Activated CD8-positive, alpha-beta memory T cell treated with anti-CD3 and anti-CD28 coated beads, Interleukin-2, amount 10 ng/mL, durations not matched to agents 7 days and 5 days (primary cell): ENCODE data around the gene OVCH2. TPM values are rescaled to one million over a fixed set of nuclear protein-coding genes. Genes with fewer than 3 reads are reported as not detected.
A peak's percentile ranks its signal among the peaks of the same experiment; 100 is the strongest.
"Not testable (repeated sequence)": the region's sequence is repeated elsewhere in the genome, so short reads cannot be mapped to it uniquely, and the experiment has no call there.

Source experiments
- ATAC-seq: fragments of 150-1000 bp; cut with Tn5 transposase; one replicate; pipeline ENCODE4 v1.10.0; 2021; ENCODE audit warnings: moderate library complexity
- CTCF ChIA-PET: fragments of 350-600 bp; sonication (Branson Sonifier 250); formaldehyde crosslinking; loops from one replicate; lab custom pipeline; 2021; ENCODE audit warnings: antibody characterized with exemption; lab: Charles Lee
- DNase-seq: peaks from one replicate; pipeline ENCODE4 v3.0.0-alpha.2; 2020
- H3K27ac Mint-ChIP-seq: one replicate; pipeline ENCODE4 v1.8.0; 2021; ENCODE audit warnings: mild to moderate bottlenecking, mixed read lengths
- H3K27me3 Mint-ChIP-seq: one replicate; pipeline ENCODE4 v1.8.0; 2021; ENCODE audit warnings: mixed read lengths
- H3K36me3 Mint-ChIP-seq: one replicate; pipeline ENCODE4 v1.8.0; 2021; ENCODE audit warnings: mild to moderate bottlenecking, mixed read lengths
- H3K4me1 Mint-ChIP-seq: one replicate; pipeline ENCODE4 v1.8.0; 2021; ENCODE audit warnings: mixed read lengths
- H3K4me3 Mint-ChIP-seq: one replicate; pipeline ENCODE4 v1.8.0; 2021; ENCODE audit warnings: mild to moderate bottlenecking, moderate library complexity, mixed read lengths
- H3K9me3 Mint-ChIP-seq: one replicate; pipeline ENCODE4 v1.8.0; 2022; ENCODE audit warnings: low read depth, mixed read lengths
- total RNA-seq, 2 experiments: library from RNA; stranded (reverse); gene quantifications; one replicate each; pipeline ENCODE4 v1.2.3, GENCODE V29; 2021

OVCH2 gene
- total RNA-seq, 2 experiments from 2014 or later, result not detected

GRCh38 chr11:7667460-7667859 lies 38.8 kb downstream of the OVCH2 start:
- no peak for ATAC-seq
- Mint-ChIP-seq H3K4me1 (no peaks in the 10 kb centered on the region), H3K27me3 (peaks cover 4% of the 10 kb centered on the region), H3K27ac (no peak overlapping the region), H3K9me3 (no peaks in the 10 kb centered on the region), H3K36me3 (no peaks in the 10 kb centered on the region), H3K4me3 (no peak overlapping the region)
- CTCF ChIA-PET, result interaction anchor here (1.4 to 3.5 kb wide), 2 partner anchors 10 to 154 kb away, joined by 3 to 34 read pairs; partner anchors contain the start of gene PPFIBP2
- no peak for DNase-seq

GRCh38 chr11:7666292-7666866 lies 39.9 kb downstream of the OVCH2 start:
- CTCF ChIA-PET, result interaction anchor here (1.2 to 3.5 kb wide), 18 partner anchors 9 to 387 kb away, joined by 3 to 34 read pairs (median 5); partner anchors contain the start of gene PPFIBP2
- DNase-seq (no peak), ATAC-seq (no peak)
- no peaks in the 10 kb centered on the region for H3K27me3 Mint-ChIP-seq
- H3K36me3 Mint-ChIP-seq, result no peaks in the 10 kb centered on the region
- H3K4me3 Mint-ChIP-seq, result no peak overlapping the region
- H3K27ac Mint-ChIP-seq, result no peak overlapping the region
- H3K4me1 Mint-ChIP-seq, result no peaks in the 10 kb centered on the region
- no peaks in the 10 kb centered on the region for H3K9me3 Mint-ChIP-seq

GRCh38 chr11:7665473-7666291 lies 40.6 kb downstream of the OVCH2 start:
- CTCF ChIA-PET, result interaction anchor here (0.5 to 3.5 kb wide), 31 partner anchors 8 to 568 kb away, joined by 3 to 34 read pairs (median 4); partner anchors contain the start of gene PPFIBP2
- H3K27ac Mint-ChIP-seq, result no peak overlapping the region
- no peak overlapping the region for H3K4me3 Mint-ChIP-seq
- H3K4me1 Mint-ChIP-seq, result no peaks in the 10 kb centered on the region
- H3K27me3 Mint-ChIP-seq, result no peaks in the 10 kb centered on the region
- no peaks in the 10 kb centered on the region for H3K36me3 Mint-ChIP-seq
- DNase-seq (peak; percentile 85), ATAC-seq (peak; percentile 96)
- H3K9me3 Mint-ChIP-seq, result no peaks in the 10 kb centered on the region

- ATAC-seq, result no peak
- H3K4me3 Mint-ChIP-seq, result no peak overlapping the region
- no peaks in the 10 kb centered on the region for H3K4me1 Mint-ChIP-seq
- no peak overlapping the region for H3K27ac Mint-ChIP-seq
- no peak for DNase-seq
- no peaks in the 10 kb centered on the region for H3K27me3 Mint-ChIP-seq
- no peaks in the 10 kb centered on the region for H3K9me3 Mint-ChIP-seq
- CTCF ChIA-PET, result interaction anchor here (0.7 to 3.5 kb wide), 23 partner anchors 7 to 568 kb away, joined by 3 to 34 read pairs (median 4); partner anchors contain the start of gene PPFIBP2
- no peaks in the 10 kb centered on the region for H3K36me3 Mint-ChIP-seq
Observed at GRCh38 chr11:7664867-7665266, 41.4 kb downstream of the OVCH2 start.

- H3K27me3 Mint-ChIP-seq, ATAC-seq, CTCF ChIA-PET, H3K36me3 Mint-ChIP-seq, H3K9me3 Mint-ChIP-seq, H3K4me1 Mint-ChIP-seq, H3K27ac Mint-ChIP-seq, H3K4me3 Mint-ChIP-seq, DNase-seq: not testable (repeated sequence)
Observed at GRCh38 chr11:7663531-7663930, 42.7 kb downstream of the OVCH2 start.

- peak; percentile 76 for ATAC-seq
- Mint-ChIP-seq H3K27ac (no peak overlapping the region), H3K4me1 (no peaks in the 10 kb centered on the region), H3K36me3 (no peaks in the 10 kb centered on the region), H3K4me3 (no peak overlapping the region), H3K27me3 (no peaks in the 10 kb centered on the region), H3K9me3 (no peaks in the 10 kb centered on the region)
- CTCF ChIA-PET, result interaction anchor here (0.8 to 3.8 kb wide), 15 partner anchors 8 to 215 kb away, joined by 3 to 38 read pairs (median 4); partner anchors contain the start of gene PPFIBP2
- DNase-seq, result peak; percentile 54
Observed at GRCh38 chr11:7657306-7658025, 48.8 kb downstream of the OVCH2 start.

- Mint-ChIP-seq H3K4me3 (no peak overlapping the region), H3K27ac (no peak overlapping the region), H3K4me1 (no peaks in the 10 kb centered on the region), H3K9me3 (no peaks in the 10 kb centered on the region), H3K36me3 (no peaks in the 10 kb centered on the region), H3K27me3 (no peaks in the 10 kb centered on the region)
- ATAC-seq (no peak), DNase-seq (peak; percentile 22)
- CTCF ChIA-PET, result interaction anchor here (0.8 to 3.8 kb wide), 12 partner anchors 8 to 215 kb away, joined by 3 to 38 read pairs (median 4); partner anchors contain the start of gene PPFIBP2
Observed at GRCh38 chr11:7656704-7657103, 49.6 kb downstream of the OVCH2 start.

- Mint-ChIP-seq H3K9me3 (no peaks in the 10 kb centered on the region), H3K4me3 (no peak overlapping the region), H3K27ac (no peak overlapping the region), H3K36me3 (no peaks in the 10 kb centered on the region), H3K4me1 (no peaks in the 10 kb centered on the region), H3K27me3 (no peaks in the 10 kb centered on the region)
- ATAC-seq, result no peak
- CTCF ChIA-PET, result interaction anchor here (1.5 to 3.8 kb wide), 2 partner anchors 10 to 143 kb away, joined by 4 to 38 read pairs; partner anchors contain the start of gene PPFIBP2
- DNase-seq, result no peak
Observed at GRCh38 chr11:7655253-7656217, 50.7 kb downstream of the OVCH2 start.

- no peak for ATAC-seq
- no peaks in the 10 kb centered on the region for H3K27me3 Mint-ChIP-seq
- DNase-seq, result no peak
- no peaks in the 10 kb centered on the region for H3K9me3 Mint-ChIP-seq
- H3K36me3 Mint-ChIP-seq, result no peaks in the 10 kb centered on the region
- H3K27ac Mint-ChIP-seq, result no peak overlapping the region
- no peak overlapping the region for H3K4me3 Mint-ChIP-seq
- no peaks in the 10 kb centered on the region for H3K4me1 Mint-ChIP-seq
- CTCF ChIA-PET, result interaction anchor here (0.8 to 3.8 kb wide), 2 partner anchors 40 to 142 kb away, joined by 3 to 38 read pairs; partner anchors contain the start of gene PPFIBP2
Observed at GRCh38 chr11:7654195-7654705, 52.0 kb downstream of the OVCH2 start.

GRCh38 chr11:7651700-7652099 lies 54.6 kb downstream of the OVCH2 start:
- H3K36me3 Mint-ChIP-seq, result no peaks in the 10 kb centered on the region
- H3K4me3 Mint-ChIP-seq, result no peak overlapping the region
- no peaks in the 10 kb centered on the region for H3K9me3 Mint-ChIP-seq
- ATAC-seq, result no peak
- CTCF ChIA-PET, result no interaction called here
- DNase-seq, result no peak
- no peak overlapping the region for H3K27ac Mint-ChIP-seq
- H3K4me1 Mint-ChIP-seq, result no peaks in the 10 kb centered on the region
- H3K27me3 Mint-ChIP-seq, result no peaks in the 10 kb centered on the region

GRCh38 chr11:7651140-7651551 lies 55.1 kb downstream of the OVCH2 start:
- H3K27me3 Mint-ChIP-seq, result no peaks in the 10 kb centered on the region
- no peaks in the 10 kb centered on the region for H3K4me1 Mint-ChIP-seq
- H3K4me3 Mint-ChIP-seq, result no peak overlapping the region
- no peaks in the 10 kb centered on the region for H3K36me3 Mint-ChIP-seq
- H3K27ac Mint-ChIP-seq, result no peak overlapping the region
- H3K9me3 Mint-ChIP-seq, result no peaks in the 10 kb centered on the region
- CTCF ChIA-PET, result no interaction called here
- ATAC-seq (no peak), DNase-seq (no peak)

GRCh38 chr11:7648264-7648663 lies 58.0 kb downstream of the OVCH2 start:
- CTCF ChIA-PET, result interaction anchor here (0.8 to 1.3 kb wide), 3 partner anchors 9 to 836 kb away, joined by 3 to 4 read pairs (median 3); no protein-coding TSS in a partner anchor
- Mint-ChIP-seq H3K27ac (no peak overlapping the region), H3K4me3 (no peak overlapping the region), H3K36me3 (no peaks in the 10 kb centered on the region), H3K27me3 (no peaks in the 10 kb centered on the region), H3K9me3 (no peaks in the 10 kb centered on the region), H3K4me1 (no peaks in the 10 kb centered on the region)
- no peak for ATAC-seq
- no peak for DNase-seq
